Lung microvascular endothelial cell (primary cell): ENCODE data around the gene SUMO1. TPM values are rescaled to one million over a fixed set of nuclear protein-coding genes. Genes with fewer than 3 reads are reported as not detected.
"Not testable (repeated sequence)": the region's sequence is repeated elsewhere in the genome, so short reads cannot be mapped to it uniquely, and the experiment has no call there.

Experiments
- DNase-seq, 2 donors: peaks; one replicate each; pipeline versions ENCODE4 v3.0.0 to v3.0.0-alpha.2; 2010; ENCODE audit warnings: low read depth in 2 of 2
- total RNA-seq: library from RNA; depleted of rRNA; stranded (reverse); fragments of >200 nt; gene quantifications from 2 replicates; pipeline ENCODE4 v1.2.1, GENCODE V29; 2014

The SUMO1 gene
- total RNA-seq, result 93.1 and 96.0 TPM in 2 replicates

GRCh38 chr2:202238234-202239197, at the start of gene SUMO1:
TSS of gene SUMO1 (minus strand) at chr2:202238597. CDS start at chr2:202238451, 146 bp downstream.
- DNase-seq, result peak; percentile 85 to 93

- no peak for DNase-seq
These were observed 48.2 kb upstream of the SUMO1 start for GRCh38 chr2:202286595-202286994.

GRCh38 chr2:202278944-202279343, 40.5 kb upstream of the SUMO1 start:
- DNase-seq, result peak; percentile 72 to 85

- peak; percentile 77 to 82 for DNase-seq
These were observed 39.8 kb upstream of the SUMO1 start for GRCh38 chr2:202278036-202278760.

- DNase-seq, result peak in 1 of 2 donors; percentile 57
These were observed 37.8 kb upstream of the SUMO1 start for GRCh38 chr2:202276078-202276720.

GRCh38 chr2:202270487-202270886, 32.1 kb upstream of the SUMO1 start:
- DNase-seq, result no peak

GRCh38 chr2:202269585-202269984, 31.2 kb upstream of the SUMO1 start:
- DNase-seq, result no peak

GRCh38 chr2:202267495-202267894, 29.1 kb upstream of the SUMO1 start:
- peak in 1 of 2 donors; percentile 18 for DNase-seq

GRCh38 chr2:202265467-202266277, 27.3 kb upstream of the SUMO1 start, which contains the start of gene NOP58:
TSS of gene NOP58 (plus strand) at chr2:202265763. CDS start at chr2:202265942, 179 bp downstream.
- DNase-seq, result peak; percentile 96

- no peak for DNase-seq
These were observed 23.1 kb upstream of the SUMO1 start for GRCh38 chr2:202261531-202261930.

- DNase-seq, result peak in 1 of 2 donors; percentile 69
These were observed 13.1 kb upstream of the SUMO1 start for GRCh38 chr2:202251494-202251893.

GRCh38 chr2:202249521-202250253, 11.3 kb upstream of the SUMO1 start:
- peak; percentile 59 to 77 for DNase-seq

- not testable (repeated sequence) for DNase-seq
These were observed 9.3 kb upstream of the SUMO1 start for GRCh38 chr2:202247710-202248109.

GRCh38 chr2:202237787-202238233, 587 bp downstream of the SUMO1 start:
- peak; percentile 31 to 72 for DNase-seq

- DNase-seq, result no peak
These were observed 16.5 kb downstream of the SUMO1 start for GRCh38 chr2:202221873-202222272.

- DNase-seq, result no peak
These were observed 23.2 kb downstream of the SUMO1 start for GRCh38 chr2:202215179-202215578.

GRCh38 chr2:202208526-202208925, 29.9 kb downstream of the SUMO1 start:
- DNase-seq, result no peak

- DNase-seq, result no peak
These were observed 33.5 kb downstream of the SUMO1 start for GRCh38 chr2:202204855-202205254.

GRCh38 chr2:202203348-202203747, 35.0 kb downstream of the SUMO1 start:
- DNase-seq, result no peak
